Kidney epithelial cell (primary cell): ENCODE data around the gene NDC1. TPM values are rescaled to one million over a fixed set of nuclear protein-coding genes. Genes with fewer than 3 reads are reported as not detected.
"Not testable (repeated sequence)": the region's sequence is repeated elsewhere in the genome, so short reads cannot be mapped to it uniquely, and the experiment has no call there.

ENCODE experiments used
- DNase-seq: peaks from one replicate; pipeline ENCODE4 v3.0.0-alpha.2; 2010; ENCODE audit warnings: low read depth
- H3K27me3 ChIP-seq: 2 replicates; pipeline ENCODE4 v1.6.0; 2011; ENCODE audit warnings: low read length; ENCODE audit not compliant: control insufficient read depth, insufficient read depth
- H3K36me3 ChIP-seq: 2 replicates; pipeline ENCODE4 v1.5.1; 2011; ENCODE audit warnings: low read length; ENCODE audit not compliant: control insufficient read depth, insufficient read depth
- H3K4me3 ChIP-seq: 2 replicates; pipeline ENCODE4 v1.5.1; 2011; ENCODE audit warnings: low read depth, mild to moderate bottlenecking, control low read depth, low read length
- CTCF ChIP-seq: IDR thresholded peaks from 2 replicates; pipeline ENCODE4 v1.5.1; 2011; ENCODE audit warnings: mild to moderate bottlenecking, moderate library complexity, low read length, control low read depth, inconsistent platforms; ENCODE audit not compliant: insufficient read depth, poor library complexity, severe bottlenecking
- total RNA-seq: library from RNA; depleted of rRNA; stranded (reverse); fragments of >200 nt; gene quantifications from 2 replicates; pipeline ENCODE4 v1.2.3, GENCODE V29; 2015

NDC1 gene
- total RNA-seq, 1 donor from 2014 or later: 22.8 TPM

DNA sequence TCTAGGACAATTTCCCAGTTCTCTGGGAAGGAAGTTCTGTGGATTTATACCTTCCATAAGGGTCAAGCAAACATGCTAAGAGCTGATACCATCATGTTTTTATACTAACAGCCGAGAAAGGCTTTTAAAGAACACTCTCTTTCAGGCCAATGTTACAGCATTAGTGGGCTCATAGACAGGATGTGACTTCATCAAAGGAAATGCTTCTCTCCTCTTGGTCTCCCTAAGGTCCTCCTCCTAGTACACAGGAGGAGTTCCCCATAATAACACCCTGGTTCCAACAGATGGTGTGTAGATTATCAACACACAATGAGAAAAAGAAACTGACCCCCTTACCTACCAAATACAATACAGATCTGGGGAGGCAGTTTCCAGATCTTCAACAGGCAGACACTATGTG is 72.4 kb downstream of the NDC1 start:
- H3K27me3 ChIP-seq: no peaks in the 10 kb centered on the region
- DNase-seq: no peak
- no peaks in the 10 kb centered on the region for H3K36me3 ChIP-seq
- no peak for TF ChIP-seq CTCF
- H3K4me3 ChIP-seq: no peak overlapping the region

- Histone ChIP-seq H3K27me3 (no peaks in the 10 kb centered on the region), H3K4me3 (no peak overlapping the region), H3K36me3 (no peaks in the 10 kb centered on the region)
- TF ChIP-seq CTCF: no peak
- DNase-seq: no peak
Measured at GRCh38 chr1:53763911-53764310, 74.2 kb downstream of the NDC1 start.

DNA sequence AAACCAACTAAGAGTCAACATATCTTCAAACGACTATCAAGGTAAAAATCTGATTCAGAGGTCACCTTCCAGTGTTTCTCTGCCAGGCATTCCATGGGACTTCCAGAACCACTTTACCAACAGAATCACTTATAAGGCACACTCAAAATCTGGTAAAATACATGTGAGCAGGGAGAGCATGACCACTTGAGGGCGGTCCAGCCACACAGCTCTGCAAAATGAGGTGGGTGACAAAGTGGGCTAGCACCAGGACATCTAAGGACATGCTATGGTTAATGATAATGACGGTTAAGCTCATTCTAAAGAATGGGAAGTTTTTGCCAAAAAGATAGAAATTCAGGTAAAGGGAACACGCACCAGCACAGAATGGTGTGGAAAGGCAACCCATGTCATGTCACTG is 74.6 kb downstream of the NDC1 start:
- DNase-seq: no peak
- TF ChIP-seq CTCF: no peak
- Histone ChIP-seq H3K36me3 (no peaks in the 10 kb centered on the region), H3K4me3 (no peak overlapping the region), H3K27me3 (no peaks in the 10 kb centered on the region)

DNA sequence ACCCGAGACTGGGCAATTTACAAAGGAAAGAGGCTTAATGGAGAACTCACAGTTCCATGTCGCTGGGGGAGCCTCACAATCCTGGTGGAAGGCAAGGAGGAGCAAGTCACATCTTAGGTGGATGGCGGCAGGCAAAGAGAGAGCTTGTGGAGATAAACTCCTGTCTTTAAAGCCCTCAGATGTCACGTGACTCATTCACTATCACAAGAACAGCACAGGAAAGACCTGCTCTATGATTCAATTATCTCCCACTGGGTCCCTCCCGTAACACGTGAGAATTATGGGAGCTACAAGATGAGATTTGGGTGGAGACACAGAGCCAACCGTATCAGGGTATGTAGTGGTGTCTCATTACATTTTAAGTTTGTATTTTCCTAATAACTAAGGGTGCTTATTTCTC is 77.6 kb downstream of the NDC1 start:
- H3K36me3 ChIP-seq, H3K27me3 ChIP-seq, H3K4me3 ChIP-seq, DNase-seq: not testable (repeated sequence)

DNA sequence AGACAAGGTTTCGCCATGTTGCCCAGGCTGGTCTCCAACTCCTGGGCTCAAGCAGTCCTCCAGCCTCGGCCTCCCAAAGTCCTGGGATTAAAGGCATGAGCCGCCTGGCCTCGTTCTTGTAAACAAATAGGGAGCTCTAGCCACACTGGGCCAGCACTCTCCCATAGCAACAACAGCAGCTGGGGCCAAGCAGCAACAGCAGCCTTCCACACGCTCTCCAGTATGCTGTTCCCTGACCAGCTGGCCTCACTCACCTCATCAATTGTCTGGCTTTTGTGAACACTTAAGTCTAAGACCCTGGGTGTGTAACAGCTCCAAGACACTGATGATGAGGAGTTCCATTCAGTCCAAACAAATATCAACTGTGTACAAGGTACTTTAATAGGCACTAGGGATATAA is 82.2 kb downstream of the NDC1 start:
- Histone ChIP-seq H3K27me3 (no peaks in the 10 kb centered on the region), H3K4me3 (no peak overlapping the region), H3K36me3 (no peaks in the 10 kb centered on the region)
- no peak for TF ChIP-seq CTCF
- DNase-seq: no peak

- TF ChIP-seq CTCF: peak; percentile 67
Measured at GRCh38 chr1:53754484-53755312, 83.4 kb downstream of the NDC1 start.

More at GRCh38 chr1:53754484-53755312, 83.4 kb downstream of the NDC1 start:
- no peak overlapping the region for H3K4me3 ChIP-seq
- no peaks in the 10 kb centered on the region for H3K36me3 ChIP-seq
- DNase-seq: no peak
- no peaks in the 10 kb centered on the region for H3K27me3 ChIP-seq
